Heart left ventricle (tissue), 16 donors: ENCODE results near the gene LSAMP. TPM values are rescaled to one million over a fixed set of nuclear protein-coding genes. Genes with fewer than 3 reads are reported as not detected.
A peak's percentile ranks its signal among the peaks of the same experiment; 100 is the strongest.

Experiments used
- ATAC-seq, 4 donors: fragments of 200-7000 bp; cut with Tn5 transposase; one replicate each; pipeline ENCODE4 v1.9.1; 2020 to 2022; ENCODE audit warnings: moderate library complexity in 4 of 4, mild to moderate bottlenecking in 3 of 4, moderate number of reproducible peaks in 1 of 4
- DNase-seq, 5 donors: peaks; one replicate each; pipeline ENCODE4 v3.0.0-alpha.2; 2020
- H3K27ac ChIP-seq, 12 donors: fragments of 200-600 bp; sonication (generic) in 4 of 12; one replicate each; pipeline versions ENCODE4 v1.5.0 to v1.8.0; 2016 to 2022; ENCODE audit warnings: mild to moderate bottlenecking in 2 of 12
- H3K27me3 ChIP-seq, 9 donors: fragments of 200-600 bp; sonication (generic) in 2 of 9; one replicate each; pipeline versions ENCODE4 v1.5.1 to v1.8.0; 2016 to 2022; ENCODE audit warnings: mild to moderate bottlenecking in 3 of 9
- H3K36me3 ChIP-seq, 9 donors: fragments of 200-600 bp; sonication (generic) in 2 of 9; one replicate each; pipeline versions ENCODE4 v1.5.0 to v1.8.0; 2018 to 2022; ENCODE audit warnings: mild to moderate bottlenecking in 2 of 9
- H3K4me1 ChIP-seq, 12 donors: fragments of 200-600 bp; sonication (generic) in 4 of 12; one replicate each; pipeline versions ENCODE4 v1.5.0 to v1.8.0; 2016 to 2022; ENCODE audit warnings: mild to moderate bottlenecking in 3 of 12
- H3K4me3 ChIP-seq, 12 donors: fragments of 200-600 bp; sonication (generic) in 4 of 12; one replicate each; pipeline versions ENCODE4 v1.5.0 to v1.8.0; 2017 to 2022; ENCODE audit warnings: mild to moderate bottlenecking in 9 of 12, moderate library complexity in 4 of 12
- H3K9me3 ChIP-seq, 12 donors: fragments of 200-600 bp; sonication (generic) in 4 of 12; one replicate each; pipeline versions ENCODE4 v1.5.0 to v1.8.0; 2016 to 2022; ENCODE audit warnings: mild to moderate bottlenecking in 1 of 12
- POLR2A ChIP-seq, 2 donors: fragments of 450-650 bp; IDR thresholded peaks; one replicate each; pipeline ENCODE4 v1.6.1; 2017; ENCODE audit warnings: antibody characterized with exemption in 2 of 2, mild to moderate bottlenecking in 2 of 2, moderate library complexity in 2 of 2
- WGBS, 4 donors: extraction: QIAGEN DNeasy Blood & Tissue Kit in 2 of 4; methylation state at CpG; one replicate each; pipeline versions ENCODE4 v1.1.5 to v1.1.7; 2013 to 2018; 5-methylcytosine and 5-hydroxymethylcytosine counted together
- intact Hi-C, 10 donors: fragments of 100-400 bp; cut with DNase I; formaldehyde crosslinking; loops; one replicate each; pipeline versions ENCODE4 v1.11.1 to v1.14.2; 2022
- polyA plus RNA-seq, 2 donors: library from polyadenylated mRNA; stranded (reverse); fragments of 200-250 nt; gene quantifications; one replicate each; pipeline ENCODE4 v1.2.3, GENCODE V29; 2013
- total RNA-seq, 9 donors: library from RNA; depleted of rRNA in 2 of 9; stranded (reverse); fragments of >200 nt in 2 of 9; fragmentation: NEBNext Ultra II Directional in 3 of 9; extraction: Animal tissue kit (Norgen Biotek cat#: 25700) in 3 of 9; gene quantifications; one replicate each; pipeline versions ENCODE4 v1.1.0 to v1.2.4, GENCODE V29; 2016 to 2023
- TF ChIP-seq, protein P1 (sequence below), 12 donors: fragments of 200-600 bp; sonication (generic) in 4 of 12; IDR thresholded peaks; one replicate each; pipeline versions ENCODE4 v1.5.0 to v1.8.0; 2018 to 2022; ENCODE audit warnings: antibody characterized with exemption in 12 of 12, mild to moderate bottlenecking in 5 of 12
- donor health status: ischemic (EF 13 %, LVEDD 7.1; RV severe dilation, severe dysfunction).
- donor health status: healthy with polysubstance abuse.
- donor health status: DM: no; HTN: yes; CAD: no.
- donor health status: DM: no; HTN: no; CAD: no.
- donor health status: ischemic (EF 25% LVEDD 6.9; RV normal size, moderate dysfunction).
- donor health status: ischemic (EF 25% LVEDD 5.7; RV mildly dilated, moderate dysfunction).
- donor health status: healthy.
- donor health status: DM: yes; HTN: yes; CAD: no.
- donor health status: ischemic (EF 35%, LVEDD 5.7; RV mildly dilated, moderate dysfunction).
- donor health status: nonischemic (EF 11% LVEDD 7.7; RV severe dilation, severe dysfunction).
- donor health status: DM: yes; HTN: yes; CAD: no.
- donor health status: PGD.
- donor health status: ischemic (EF 29% LVEDD 5.4; RV normal size, mild dysfunction).
- donor health status: nonischemic (EF 23%, LVEDD 6.1; RV moderate dilation, normal function).

LSAMP gene
- total and polyA plus RNA-seq, 11 donors = 1.6 to 52.3 (median 7.2) TPM

DNA sequence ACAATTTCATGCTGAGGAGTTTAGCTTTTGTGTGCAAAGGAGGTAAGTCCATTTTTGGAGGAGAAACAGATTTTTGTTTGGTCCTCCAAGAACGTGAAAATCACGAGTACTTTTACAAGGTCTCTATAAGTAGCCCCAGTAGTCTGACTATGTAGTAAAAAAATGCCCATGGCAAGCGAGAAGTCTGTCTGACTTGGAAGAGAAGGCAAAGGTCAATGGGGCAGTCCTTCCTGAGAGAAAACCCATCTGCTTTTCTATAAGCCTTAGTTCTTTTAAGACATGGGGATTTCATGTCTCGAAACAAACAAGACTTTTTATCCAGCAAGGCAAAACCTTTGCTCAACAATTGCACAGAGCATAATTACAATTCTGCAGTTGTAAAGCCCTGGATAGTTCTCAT lies 638.8 kb downstream of the LSAMP start:
- no peak for ATAC-seq
- Histone ChIP-seq H3K4me3 (no peak overlapping the region), H3K27me3 (peaks cover 0 to 26% (median 0%) of the 10 kb centered on the region in 9 donors), H3K9me3 (no peaks in the 10 kb centered on the region), H3K36me3 (no peaks in the 10 kb centered on the region), H3K27ac (no peak overlapping the region), H3K4me1 (peaks cover 0 to 2% (median 0%) of the 10 kb centered on the region in 12 donors)
- no peak for DNase-seq
- TF ChIP-seq POLR2A (IDR thresholded peaks at IDR 0.05) = no peak
- TF ChIP-seq, protein P1, sequence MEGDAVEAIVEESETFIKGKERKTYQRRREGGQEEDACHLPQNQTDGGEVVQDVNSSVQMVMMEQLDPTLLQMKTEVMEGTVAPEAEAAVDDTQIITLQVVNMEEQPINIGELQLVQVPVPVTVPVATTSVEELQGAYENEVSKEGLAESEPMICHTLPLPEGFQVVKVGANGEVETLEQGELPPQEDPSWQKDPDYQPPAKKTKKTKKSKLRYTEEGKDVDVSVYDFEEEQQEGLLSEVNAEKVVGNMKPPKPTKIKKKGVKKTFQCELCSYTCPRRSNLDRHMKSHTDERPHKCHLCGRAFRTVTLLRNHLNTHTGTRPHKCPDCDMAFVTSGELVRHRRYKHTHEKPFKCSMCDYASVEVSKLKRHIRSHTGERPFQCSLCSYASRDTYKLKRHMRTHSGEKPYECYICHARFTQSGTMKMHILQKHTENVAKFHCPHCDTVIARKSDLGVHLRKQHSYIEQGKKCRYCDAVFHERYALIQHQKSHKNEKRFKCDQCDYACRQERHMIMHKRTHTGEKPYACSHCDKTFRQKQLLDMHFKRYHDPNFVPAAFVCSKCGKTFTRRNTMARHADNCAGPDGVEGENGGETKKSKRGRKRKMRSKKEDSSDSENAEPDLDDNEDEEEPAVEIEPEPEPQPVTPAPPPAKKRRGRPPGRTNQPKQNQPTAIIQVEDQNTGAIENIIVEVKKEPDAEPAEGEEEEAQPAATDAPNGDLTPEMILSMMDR (IDR thresholded peaks at IDR 0.05) = no peak
- 72 to 81% (median 77%) methylated on average over 4 of the region's 4 CpGs for WGBS, 4 donors
- intact Hi-C loops = no loop called here

DNA sequence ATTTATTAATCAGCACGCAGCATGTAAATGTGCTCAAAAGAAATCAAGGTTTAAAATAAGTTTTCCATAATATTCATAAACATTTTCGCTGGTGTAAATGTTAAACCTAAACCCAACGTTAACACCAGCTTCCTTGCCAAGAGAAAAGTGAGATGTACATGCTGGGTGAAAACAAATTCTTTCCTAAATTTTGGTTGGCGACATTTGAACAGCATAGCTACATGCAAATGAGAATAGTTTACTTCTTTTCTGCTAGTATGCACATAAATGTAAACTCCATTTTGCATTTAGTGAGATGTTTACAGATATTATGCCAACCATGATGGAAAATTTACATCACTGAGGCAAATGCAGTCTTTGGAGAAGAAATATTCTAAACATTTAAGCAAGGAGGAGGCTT lies 639.8 kb downstream of the LSAMP start:
- H3K36me3 ChIP-seq = no peaks in the 10 kb centered on the region
- no peak overlapping the region for H3K4me3 ChIP-seq
- peak overlapping the region in 1 of 12 donors; percentile 63 for H3K27ac ChIP-seq
- intact Hi-C loops = no loop called here
- TF ChIP-seq, protein P1 (IDR thresholded peaks at IDR 0.05) = no peak
- no peak for TF ChIP-seq POLR2A (IDR thresholded peaks at IDR 0.05)
- H3K4me1 ChIP-seq = peaks cover 0 to 2% (median 0%) of the 10 kb centered on the region in 12 donors
- WGBS, 4 donors = 83 to 86% (median 84%) methylated on average over 4 of the region's 4 CpGs
- no peaks in the 10 kb centered on the region for H3K9me3 ChIP-seq
- ATAC-seq = no peak
- H3K27me3 ChIP-seq = peaks cover 0 to 27% (median 0%) of the 10 kb centered on the region in 9 donors
- DNase-seq = no peak

DNA sequence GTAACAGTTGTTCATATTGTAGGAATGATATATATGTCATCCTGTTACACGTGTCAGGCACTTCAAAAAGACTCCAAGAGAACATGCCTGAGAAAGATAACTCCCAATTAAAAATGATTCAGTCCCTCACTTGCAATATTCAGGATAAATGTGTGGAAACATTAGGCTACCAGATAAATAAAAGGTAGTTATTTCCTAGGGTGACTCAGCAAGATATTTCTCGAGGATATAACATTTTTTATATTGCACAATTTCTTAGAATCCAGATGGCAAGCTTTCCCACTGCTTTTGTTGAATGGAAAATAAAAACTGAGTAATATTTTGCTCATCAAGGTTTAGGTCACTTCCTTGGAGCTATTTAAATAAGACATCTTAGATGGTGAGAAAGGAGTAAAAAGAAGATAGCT lies 640.6 kb downstream of the LSAMP start:
- no peaks in the 10 kb centered on the region for H3K9me3 ChIP-seq
- TF ChIP-seq POLR2A (IDR thresholded peaks at IDR 0.05) = no peak
- TF ChIP-seq, protein P1 (IDR thresholded peaks at IDR 0.05) = no peak
- H3K27ac ChIP-seq = peak overlapping the region in 1 of 12 donors; percentile 63
- no peaks in the 10 kb centered on the region for H3K36me3 ChIP-seq
- WGBS, 4 donors = 29 to 41% (median 38%) methylated on average over 2 of the region's 2 CpGs
- H3K4me3 ChIP-seq = no peak overlapping the region
- peaks cover 0 to 27% (median 0%) of the 10 kb centered on the region in 9 donors for H3K27me3 ChIP-seq
- peaks cover 0 to 2% (median 0%) of the 10 kb centered on the region in 12 donors for H3K4me1 ChIP-seq
- intact Hi-C loops = no loop called here
- DNase-seq (no peak), ATAC-seq (peak in 1 of 4 donors; percentile 65)

DNA sequence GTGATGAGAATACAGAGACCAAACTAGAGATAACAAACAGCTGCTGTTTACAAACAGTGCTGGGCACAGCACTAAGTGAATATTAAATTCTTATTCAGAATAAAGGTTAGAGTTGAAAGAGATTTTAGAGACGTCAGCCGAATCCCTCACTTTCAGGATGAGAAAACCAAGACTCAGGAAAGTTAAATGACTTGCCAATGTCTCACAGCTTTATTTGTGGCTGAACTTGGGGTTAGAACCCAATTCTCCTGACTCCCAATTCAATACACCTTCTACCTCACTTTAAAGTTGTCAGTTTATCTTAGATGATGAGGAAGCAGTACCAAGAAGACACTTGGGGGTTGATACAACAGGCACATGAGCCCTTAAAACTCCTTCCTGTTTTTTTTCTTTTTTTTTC lies 641.1 kb downstream of the LSAMP start:
- Histone ChIP-seq H3K27me3 (peaks cover 0 to 27% (median 0%) of the 10 kb centered on the region in 9 donors), H3K36me3 (no peaks in the 10 kb centered on the region), H3K9me3 (no peaks in the 10 kb centered on the region), H3K4me1 (peaks cover 0 to 2% (median 0%) of the 10 kb centered on the region in 12 donors), H3K27ac (peak overlapping the region in 1 of 12 donors; percentile 63), H3K4me3 (no peak overlapping the region)
- TF ChIP-seq, protein P1 (IDR thresholded peaks at IDR 0.05) = no peak
- TF ChIP-seq POLR2A (IDR thresholded peaks at IDR 0.05) = no peak
- DNase-seq = no peak
- no peak for ATAC-seq
- WGBS, 4 donors = 78 to 85% (median 81%) methylated on average over 2 of the region's 2 CpGs
- intact Hi-C loops = no loop called here
